Endothelial cell of umbilical vein (primary cell): ENCODE results near the gene EXOSC9. TPM values are rescaled to one million over a fixed set of nuclear protein-coding genes. Genes with fewer than 3 reads are reported as not detected.

Experiments used
- BruUV-seq: library from RNA; stranded (reverse); fragments of 400-500 nt; replicated peaks from 2 replicates; lab custom pipeline; 2021; lab: Mats Ljungman, UMichigan
- CTCF ChIA-PET: fragments of 300-600, 350-600 bp; sonication (Branson Sonifier 250); formaldehyde crosslinking; loops from one replicate; lab custom pipeline; 2021; ENCODE audit warnings: antibody characterized with exemption, inconsistent platforms; lab: Charles Lee
- POLR2A ChIA-PET: fragments of 300-600, 350-600 bp; sonication (Branson Sonifier 250); formaldehyde crosslinking; loops from one replicate; lab custom pipeline; 2021; ENCODE audit warnings: antibody characterized with exemption, inconsistent platforms; lab: Charles Lee
- DNase-seq: peaks from one replicate; pipeline ENCODE4 v3.0.0-alpha.2; 2011; ENCODE audit warnings: low read depth, low spot score
- FAIRE-seq: peaks from 2 replicates; lab custom pipeline; 2011; peaks lifted over from hg19 to GRCh38; lab: Jason Lieb, UNC
- H2AFZ ChIP-seq: 2 replicates; pipeline ENCODE4 v1.6.0; 2012; ENCODE audit warnings: low read depth, low read length, control low read depth, inconsistent platforms
- H3K27ac ChIP-seq: 2 replicates; pipeline ENCODE4 v1.5.1; 2011; ENCODE audit warnings: low read depth, mild to moderate bottlenecking, control low read depth, low read length, moderate library complexity; ENCODE audit not compliant: insufficient read depth
- H3K27me3 ChIP-seq, 2 experiments: 2 replicates each; pipeline versions ENCODE4 v1.6.0 to v1.6.1; 2011; ENCODE audit warnings: low read length in 2 of 2, mixed read lengths in 1 of 2; ENCODE audit not compliant: control insufficient read depth in 2 of 2, insufficient read depth in 2 of 2
- H3K36me3 ChIP-seq, 2 experiments: 2 replicates in 1 of 2; 3 replicates in 1 of 2; pipeline ENCODE4 v1.5.1; 2011; ENCODE audit warnings: low read length in 2 of 2, mild to moderate bottlenecking in 1 of 2, moderate library complexity in 1 of 2; ENCODE audit not compliant: control insufficient read depth in 2 of 2, insufficient read depth in 2 of 2; ENCODE audit errors: extremely low read depth in 1 of 2
- H3K4me1 ChIP-seq: 3 replicates; pipeline ENCODE4 v1.5.1; 2011; ENCODE audit warnings: mild to moderate bottlenecking, low read length; ENCODE audit not compliant: control insufficient read depth, insufficient read depth; ENCODE audit errors: extremely low read depth
- H3K4me2 ChIP-seq: 2 replicates; pipeline ENCODE4 v1.6.1; 2011; ENCODE audit warnings: low read length, control low read depth, mixed read lengths; ENCODE audit not compliant: insufficient read depth
- H3K4me3 ChIP-seq, 3 experiments: fragments of 200-600 bp in 1 of 3; sonication (generic), shearing (Covaris generic) in 1 of 3; replicated peaks in 1 of 3; 2 replicates each; pipeline ENCODE4 v1.5.1; 2011 to 2016; ENCODE audit warnings: control low read depth in 3 of 3, low read length in 3 of 3, mild to moderate bottlenecking in 2 of 3, inconsistent platforms in 1 of 3, low read depth in 1 of 3, moderate library complexity in 1 of 3; ENCODE audit not compliant: insufficient read depth in 1 of 3
- H3K79me2 ChIP-seq: 2 replicates; pipeline ENCODE4 v1.6.0; 2012; ENCODE audit warnings: low read length, inconsistent platforms; ENCODE audit not compliant: control insufficient read depth, insufficient read depth
- H3K9ac ChIP-seq: replicated peaks from 2 replicates; pipeline ENCODE3; 2011; ENCODE audit warnings: low read length, control low read depth; ENCODE audit not compliant: insufficient read depth; ENCODE audit errors: extremely low read depth
- H3K9me1 ChIP-seq: replicated peaks from 3 replicates; pipeline ENCODE4 v1.6.0; 2011; ENCODE audit warnings: mild to moderate bottlenecking, low read length; ENCODE audit not compliant: control insufficient read depth, insufficient read depth; ENCODE audit errors: extremely low read depth
- H3K9me3 ChIP-seq: replicated peaks from 2 replicates; pipeline ENCODE4 v1.5.1; 2012; ENCODE audit warnings: low read length, inconsistent platforms; ENCODE audit not compliant: control insufficient read depth, insufficient read depth
- H4K20me1 ChIP-seq: replicated peaks from 2 replicates; pipeline ENCODE3; 2011; ENCODE audit warnings: mild to moderate bottlenecking, low read length; ENCODE audit not compliant: control insufficient read depth, insufficient read depth; ENCODE audit errors: extremely low read depth
- CTCF ChIP-seq, 2 donors: IDR thresholded peaks; 1 replicate in 1 of 2; 2 replicates in 1 of 2; pipeline ENCODE4 v1.5.1; 2011; ENCODE audit warnings: low read length in 2 of 2, mild to moderate bottlenecking in 2 of 2, moderate library complexity in 2 of 2, control low read depth in 1 of 2, inconsistent platforms in 1 of 2, low read depth in 1 of 2; ENCODE audit not compliant: insufficient read depth in 1 of 2; ENCODE audit errors: extremely low read depth in 1 of 2
- EZH2 ChIP-seq: IDR thresholded peaks from 2 replicates; pipeline ENCODE4 v1.6.1; 2012; ENCODE audit warnings: borderline replicate concordance, low read depth, mild to moderate bottlenecking, moderate library complexity, low read length, inconsistent platforms; ENCODE audit not compliant: severe bottlenecking
- FOS ChIP-seq: IDR thresholded peaks from 2 replicates; pipeline ENCODE4 v1.6.1; 2011; ENCODE audit warnings: mild to moderate bottlenecking, low read length, moderate library complexity, borderline replicate concordance; ENCODE audit not compliant: insufficient read depth
- GATA2 ChIP-seq: IDR thresholded peaks from 2 replicates; pipeline ENCODE4 v1.7.0; 2011; ENCODE audit warnings: low read depth, mild to moderate bottlenecking, moderate library complexity, mixed read lengths, low read length; ENCODE audit not compliant: insufficient read length, insufficient read depth
- JUN ChIP-seq: IDR thresholded peaks from 2 replicates; pipeline ENCODE4 v1.6.1; 2011; ENCODE audit warnings: borderline replicate concordance, low read depth; ENCODE audit not compliant: insufficient read length, insufficient read depth
- MAX ChIP-seq: IDR thresholded peaks from 2 replicates; pipeline ENCODE4 v1.6.1; 2011; ENCODE audit not compliant: insufficient read depth, insufficient read length
- MYC ChIP-seq: IDR thresholded peaks from one replicate; pipeline ENCODE4 v1.6.1; 2011; ENCODE audit warnings: mild to moderate bottlenecking, low read depth, low read length
- POLR2A ChIP-seq: IDR thresholded peaks from 2 replicates; pipeline ENCODE4 v1.6.1; 2012; ENCODE audit warnings: low read depth, mild to moderate bottlenecking, control low read depth, low read length
- POLR2AphosphoS5 ChIP-seq: IDR thresholded peaks from 2 replicates; pipeline ENCODE4 v1.6.1; 2012; ENCODE audit warnings: low read depth, mild to moderate bottlenecking, control low read depth, low read length, moderate library complexity; ENCODE audit not compliant: insufficient read depth
- dilution Hi-C: fragments of 300-500 bp; cut with MboI; formaldehyde crosslinking; loops from one replicate; pipeline ENCODE4 v1.15.0; 2019; ENCODE audit warnings: low sequenced_read_pairs; ENCODE audit not compliant: extremely low pct_ligation_motif_present
- intact Hi-C: fragments of 100-400 bp; cut with micrococcal nuclease; formaldehyde crosslinking; loops from one replicate; pipeline ENCODE4 v1.10.0; 2022
- polyA plus RNA-seq, 4 experiments: library from polyadenylated mRNA; depleted of rRNA in 3 of 4; stranded (reverse) in 3 of 4; unstranded in 1 of 4; fragments of >200 nt; gene quantifications; 2 replicates each; pipeline versions ENCODE4 v1.2.1 to v1.2.3, GENCODE V29; 2011 to 2012; ENCODE audit warnings: missing spikeins in 1 of 4
- total RNA-seq: library from RNA; stranded (reverse); gene quantifications from 2 replicates; pipeline ENCODE4 v1.2.3, GENCODE V29; 2021

EXOSC9 gene
- total and polyA plus RNA-seq, 2 donors (not counting 3 experiments of a cell fraction or from before 2014, with no cell fraction given): 19.0 to 46.3 TPM

GRCh38 chr4:121863799-121864198 is 62.7 kb downstream of the EXOSC9 start:
- ChIA-PET POLR2A (no interaction called here), CTCF (no interaction called here)
- dilution Hi-C loops (no loop called here), intact Hi-C loops (no loop called here)
- Histone ChIP-seq H3K4me2 (no peak overlapping the region), H4K20me1 (no peaks in the 10 kb centered on the region), H3K9ac (no peak overlapping the region), H3K27ac (no peak overlapping the region), H3K4me1 (peaks cover under 1% of the 10 kb centered on the region), H3K27me3 (no peaks in the 10 kb centered on the region), H3K36me3 (peaks cover 3 to 5% of the 10 kb centered on the region in 2 experiments), H2AFZ (no peak overlapping the region), H3K9me3 (no peaks in the 10 kb centered on the region), H3K79me2 (peaks cover under 1% of the 10 kb centered on the region), H3K9me1 (peaks cover 5% of the 10 kb centered on the region), H3K4me3 (no peak overlapping the region)
- DNase-seq: no peak
- TF ChIP-seq FOS: no peak
- TF ChIP-seq MYC: no peak
- TF ChIP-seq MAX: no peak
- no peak for TF ChIP-seq POLR2AphosphoS5
- no peak for TF ChIP-seq POLR2A
- no peak for TF ChIP-seq JUN
- TF ChIP-seq EZH2: no peak
- TF ChIP-seq CTCF (IDR thresholded peaks at IDR 0.05; ENCODE audit: extremely low read depth in 1 of 2, insufficient read depth in 1 of 2, low read depth in 1 of 2, low read length in 2 of 2): no peak
- TF ChIP-seq GATA2: no peak
- BruUV-seq: no TSS peak
- no peak for FAIRE-seq

Other genes with a start within 250 kb of the EXOSC9 start
- 528 and 529 TPM in 2 replicates for gene ANXA5, start 104.3 kb upstream of the EXOSC9 start, total RNA-seq
- gene ANXA5, start 104.3 kb upstream of the EXOSC9 start, polyA plus RNA-seq: 446 and 450 TPM in 2 replicates
- not detected in 2 replicates for gene SMIM43, start 36.2 kb upstream of the EXOSC9 start, total RNA-seq
- 0.08 and 0.18 TPM in 2 replicates for gene SMIM43, start 36.2 kb upstream of the EXOSC9 start, polyA plus RNA-seq
- gene CCNA2, start 22.6 kb downstream of the EXOSC9 start, total RNA-seq: 63.1 and 65.4 TPM in 2 replicates
- gene CCNA2, start 22.6 kb downstream of the EXOSC9 start, polyA plus RNA-seq: 23.3 and 23.7 TPM in 2 replicates
- 20.0 and 22.2 TPM in 2 replicates for gene BBS7, start 69.2 kb downstream of the EXOSC9 start, total RNA-seq
- gene BBS7, start 69.2 kb downstream of the EXOSC9 start, polyA plus RNA-seq: 13.4 and 21.7 TPM in 2 replicates
- gene TRPC3, start 150.7 kb downstream of the EXOSC9 start, total RNA-seq: not detected in 2 replicates
- not detected in 2 replicates for gene TRPC3, start 150.7 kb downstream of the EXOSC9 start, polyA plus RNA-seq